HepG2 (cell line): ENCODE data around the gene THEM4. TPM values are rescaled to one million over a fixed set of nuclear protein-coding genes. Genes with fewer than 3 reads are reported as not detected.
A peak's percentile ranks its signal among the peaks of the same experiment; 100 is the strongest.

Source experiments
- ATAC-seq: fragments of 200-7000 bp; cut with Tn5 transposase; 3 replicates; pipeline ENCODE4 v1.9.1; 2020; ENCODE audit warnings: mild to moderate bottlenecking, moderate library complexity
- BruUV-seq: library from RNA; stranded (reverse); fragments of 400-500 nt; replicated peaks from 2 replicates; lab custom pipeline; 2021; lab: Mats Ljungman, UMichigan
- CTCF ChIA-PET: fragments of 300-600 bp; formaldehyde crosslinking; extraction: SDS; loops from one replicate; lab custom pipeline; 2021; ENCODE audit warnings: low total read pairs, inconsistent platforms, low intra/inter-chr PET ratio; lab: Yijun Ruan, JAX
- POLR2A ChIA-PET: fragments of 350-600 bp; sonication (Branson Sonifier 250); formaldehyde crosslinking; loops from one replicate; lab custom pipeline; 2020; ENCODE audit warnings: antibody characterized with exemption, inconsistent platforms; lab: Yijun Ruan, JAX
- DNase-seq: peaks from one replicate; pipeline ENCODE4 v3.0.0-alpha.2; 2015; ENCODE audit warnings: low spot score
- FAIRE-seq: peaks from 3 replicates; lab custom pipeline; 2011; peaks lifted over from hg19 to GRCh38; lab: Jason Lieb, UNC
- H2AFZ ChIP-seq: one replicate; pipeline ENCODE4 v1.6.1; 2011; ENCODE audit warnings: low read length, inconsistent platforms
- H3K27ac ChIP-seq: fragments of 300-600 bp; 3 replicates; pipeline ENCODE4 v1.8.0; 2011; ENCODE audit warnings: mixed run types, mild to moderate bottlenecking, mixed read lengths, low read length, inconsistent platforms; ENCODE audit not compliant: insufficient read depth; ENCODE audit errors: extremely low read length
- H3K27me3 ChIP-seq, 2 experiments: fragments of 200-600 bp in 1 of 2; 2 replicates in 1 of 2; 3 replicates in 1 of 2; pipeline versions ENCODE4 v1.6.0 to v1.8.0; 2011; ENCODE audit warnings: low read length in 2 of 2, mild to moderate bottlenecking in 2 of 2, moderate library complexity in 2 of 2, inconsistent platforms in 1 of 2; ENCODE audit not compliant: insufficient read depth in 2 of 2, control insufficient read depth in 1 of 2
- H3K36me3 ChIP-seq, 2 experiments: fragments of 200-600 bp in 1 of 2; replicated peaks in 1 of 2; 2 replicates in 1 of 2; 3 replicates in 1 of 2; pipeline versions ENCODE4 v1.5.1 to v1.8.0; 2011; ENCODE audit warnings: low read length in 2 of 2, inconsistent platforms in 1 of 2; ENCODE audit not compliant: insufficient read depth in 2 of 2, control insufficient read depth in 1 of 2
- H3K4me1 ChIP-seq: 2 replicates; pipeline ENCODE4 v1.5.1; 2012; ENCODE audit warnings: low read length, inconsistent platforms; ENCODE audit not compliant: insufficient read depth
- H3K4me2 ChIP-seq: 2 replicates; pipeline ENCODE4 v1.6.0; 2011; ENCODE audit warnings: low read depth, low read length, inconsistent platforms
- H3K4me3 ChIP-seq, 3 experiments: fragments of 200-600 bp in 1 of 3; sonication (generic), shearing (Covaris generic) in 1 of 3; replicated peaks in 1 of 3; 2 replicates each; pipeline ENCODE4 v1.5.1; 2011 to 2016; ENCODE audit warnings: low read length in 3 of 3, inconsistent platforms in 2 of 3, low read depth in 2 of 3, mild to moderate bottlenecking in 2 of 3, control low read depth in 1 of 3, mixed read lengths in 1 of 3; ENCODE audit not compliant: insufficient read depth in 1 of 3
- H3K79me2 ChIP-seq: one replicate; pipeline ENCODE4 v1.6.1; 2011; ENCODE audit warnings: low read length, inconsistent platforms; ENCODE audit not compliant: insufficient read depth
- H3K9ac ChIP-seq: 2 replicates; pipeline ENCODE4 v1.6.0; 2011; ENCODE audit warnings: mild to moderate bottlenecking, low read depth, low read length, inconsistent platforms; ENCODE audit not compliant: insufficient read depth
- H3K9me3 ChIP-seq: 2 replicates; pipeline ENCODE4 v1.5.1; 2012; ENCODE audit warnings: mild to moderate bottlenecking, low read length
- H4K20me1 ChIP-seq: 2 replicates; pipeline ENCODE4 v1.6.0; 2011; ENCODE audit warnings: inconsistent platforms, mild to moderate bottlenecking, low read length, moderate library complexity; ENCODE audit not compliant: insufficient read depth
- CCAR2 ChIP-seq: fragments of 200-400 bp; formaldehyde crosslinking; optimal IDR thresholded peaks from 2 replicates; pipeline ENCODE3; 2018; ENCODE audit warnings: low read depth, mild to moderate bottlenecking, low read length, moderate library complexity
- NFE2L2 ChIP-seq: fragments of 150-350 bp; IDR thresholded peaks from 2 replicates; pipeline ENCODE4 v1.6.1; 2014; ENCODE audit warnings: low read length
- SMAD3 ChIP-seq: sonication (generic); formaldehyde crosslinking; IDR thresholded peaks from 2 replicates; pipeline ENCODE4 v1.4.0; 2020; ENCODE audit warnings: missing genetic modification reagents
- ZNF138 ChIP-seq: sonication (generic); formaldehyde crosslinking; IDR thresholded peaks from 2 replicates; pipeline ENCODE4 v1.5.0; 2020; ENCODE audit warnings: mild to moderate bottlenecking, low read depth, missing genetic modification reagents
- ZNF547 ChIP-seq: sonication (generic); formaldehyde crosslinking; IDR thresholded peaks from 2 replicates; pipeline ENCODE4 v1.5.1; 2020; ENCODE audit warnings: mild to moderate bottlenecking, missing genetic modification reagents
- ZNF652 ChIP-seq: IDR thresholded peaks from 2 replicates; pipeline ENCODE4 v1.6.1; 2016; ENCODE audit warnings: low read depth, borderline replicate concordance
- WGBS: methylation state at CpG from one replicate; pipeline ENCODE4 v1.1.6; 2017; ENCODE audit warnings: low lambda C conversion rate; 5-methylcytosine and 5-hydroxymethylcytosine counted together
- in situ Hi-C: cut with HindIII; loops from 2 replicates; pipeline ENCODE4 v1.10.0; 2017; ENCODE audit warnings: low pct_unique_long_range_greater_than_20kb; ENCODE audit not compliant: extremely low pct_ligation_motif_present
- intact Hi-C: fragments of 100-400 bp; cut with micrococcal nuclease; formaldehyde crosslinking; loops from one replicate; pipeline ENCODE4 v1.10.0; 2022; ENCODE audit not compliant: unreplicated experiment
- polyA plus RNA-seq, 8 experiments: library from polyadenylated mRNA; depleted of rRNA in 3 of 8; stranded (reverse) in 7 of 8; unstranded in 1 of 8; fragments of >200 nt; fragmentation: Illumina TruSeq in 4 of 8; extraction: Trizol in 4 of 8; gene quantifications; 2 replicates each; pipeline versions ENCODE4 v1.2.1 to v1.2.3, GENCODE V29; 2011 to 2016; ENCODE audit warnings: low read depth in 4 of 8, missing spikeins in 1 of 8, mixed read lengths in 1 of 8; ENCODE audit not compliant: insufficient read depth in 1 of 8
- total RNA-seq, 5 experiments: library from RNA; depleted of rRNA; stranded (reverse); fragments of >200 nt; fragmentation: Illumina TruSeq; extraction: Trizol; gene quantifications; 2 replicates each; pipeline ENCODE4 v1.2.3, GENCODE V29; 2016; ENCODE audit warnings: low read depth in 1 of 5
- TF ChIP-seq, protein P1 (sequence below): sonication (generic); formaldehyde crosslinking; conservative IDR thresholded peaks from 2 replicates; pipeline ENCODE4 v1.8.0; 2022; ENCODE audit warnings: missing genetic modification reagents
- TF ChIP-seq, protein P2 (sequence below): sonication (generic); formaldehyde crosslinking; IDR thresholded peaks from 2 replicates; pipeline ENCODE4 v1.8.1; 2023; ENCODE audit warnings: mild to moderate bottlenecking, missing genetic modification reagents

Gene THEM4
- total and polyA plus RNA-seq, 2 of the 13 experiments (the other 11 are each of a cell fraction or from before 2014, with no cell fraction given) = 10.9 to 13.9 TPM

DNA sequence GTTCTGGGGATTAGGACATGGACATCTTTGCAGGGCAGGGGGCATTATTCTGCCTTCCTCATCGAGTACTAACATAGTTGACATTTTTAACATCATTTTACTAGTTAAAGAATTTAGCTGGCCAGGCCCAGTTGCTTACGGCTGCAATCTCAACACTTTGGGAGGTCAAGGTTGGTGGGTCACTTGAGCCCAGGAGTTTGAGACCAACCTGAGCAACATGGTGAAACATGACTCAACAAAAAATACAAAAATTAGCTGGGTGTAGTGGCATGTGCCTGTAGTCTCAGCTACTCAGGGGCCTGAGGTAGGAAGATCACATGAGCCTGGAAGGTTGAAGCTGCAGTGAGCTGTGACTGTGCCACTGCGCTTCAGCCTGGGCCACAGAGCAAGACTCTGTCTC is 29.8 kb upstream of the THEM4 start:
- no peaks in the 10 kb centered on the region for H3K79me2 ChIP-seq
- no TSS peak for BruUV-seq
- intact Hi-C loops (no loop called here), in situ Hi-C loops (no loop called here)
- no peak overlapping the region for H3K4me2 ChIP-seq
- H2AFZ ChIP-seq = no peak overlapping the region
- ChIA-PET CTCF (no interaction called here), POLR2A (no interaction called here)
- FAIRE-seq = no peak
- 28% methylated on average over 3 of the region's 3 CpGs for WGBS
- H3K4me1 ChIP-seq = peaks cover 12% of the 10 kb centered on the region
- H3K9ac ChIP-seq = no peak overlapping the region
- H4K20me1 ChIP-seq = no peaks in the 10 kb centered on the region
- H3K4me3 ChIP-seq = no peak overlapping the region
- no peak overlapping the region for H3K27ac ChIP-seq
- TF ChIP-seq NFE2L2 (peak; percentile 40; the same call in 1 of the 2 replicates), ZNF652 (CRISPR knock-in tag) (no peak), ZNF138 (CRISPR knock-in tag) (no peak), ZNF547 (CRISPR knock-in tag) (no peak), SMAD3 (CRISPR knock-in tag) (no peak), CCAR2 (no peak)
- TF ChIP-seq, protein P1, sequence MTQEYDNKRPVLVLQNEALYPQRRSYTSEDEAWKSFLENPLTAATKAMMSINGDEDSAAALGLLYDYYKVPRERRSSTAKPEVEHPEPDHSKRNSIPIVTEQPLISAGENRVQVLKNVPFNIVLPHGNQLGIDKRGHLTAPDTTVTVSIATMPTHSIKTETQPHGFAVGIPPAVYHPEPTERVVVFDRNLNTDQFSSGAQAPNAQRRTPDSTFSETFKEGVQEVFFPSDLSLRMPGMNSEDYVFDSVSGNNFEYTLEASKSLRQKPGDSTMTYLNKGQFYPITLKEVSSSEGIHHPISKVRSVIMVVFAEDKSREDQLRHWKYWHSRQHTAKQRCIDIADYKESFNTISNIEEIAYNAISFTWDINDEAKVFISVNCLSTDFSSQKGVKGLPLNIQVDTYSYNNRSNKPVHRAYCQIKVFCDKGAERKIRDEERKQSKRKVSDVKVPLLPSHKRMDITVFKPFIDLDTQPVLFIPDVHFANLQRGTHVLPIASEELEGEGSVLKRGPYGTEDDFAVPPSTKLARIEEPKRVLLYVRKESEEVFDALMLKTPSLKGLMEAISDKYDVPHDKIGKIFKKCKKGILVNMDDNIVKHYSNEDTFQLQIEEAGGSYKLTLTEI (CRISPR knock-in tag) = no peak
- TF ChIP-seq, protein P2, sequence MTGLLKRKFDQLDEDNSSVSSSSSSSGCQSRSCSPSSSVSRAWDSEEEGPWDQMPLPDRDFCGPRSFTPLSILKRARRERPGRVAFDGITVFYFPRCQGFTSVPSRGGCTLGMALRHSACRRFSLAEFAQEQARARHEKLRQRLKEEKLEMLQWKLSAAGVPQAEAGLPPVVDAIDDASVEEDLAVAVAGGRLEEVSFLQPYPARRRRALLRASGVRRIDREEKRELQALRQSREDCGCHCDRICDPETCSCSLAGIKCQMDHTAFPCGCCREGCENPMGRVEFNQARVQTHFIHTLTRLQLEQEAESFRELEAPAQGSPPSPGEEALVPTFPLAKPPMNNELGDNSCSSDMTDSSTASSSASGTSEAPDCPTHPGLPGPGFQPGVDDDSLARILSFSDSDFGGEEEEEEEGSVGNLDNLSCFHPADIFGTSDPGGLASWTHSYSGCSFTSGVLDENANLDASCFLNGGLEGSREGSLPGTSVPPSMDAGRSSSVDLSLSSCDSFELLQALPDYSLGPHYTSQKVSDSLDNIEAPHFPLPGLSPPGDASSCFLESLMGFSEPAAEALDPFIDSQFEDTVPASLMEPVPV = no peak
- H3K9me3 ChIP-seq = no peaks in the 10 kb centered on the region
- DNase-seq = no peak
- H3K36me3 ChIP-seq = no peaks in the 10 kb centered on the region
- no peaks in the 10 kb centered on the region; a peak in 1 of 5 replicates for H3K27me3 ChIP-seq
- ATAC-seq = no peak
